GM19395 (cell line): ENCODE measurements around the gene TRAPPC13.
"Not testable (repeated sequence)": the region's sequence is repeated elsewhere in the genome, so short reads cannot be mapped to it uniquely, and the experiment has no call there.

Source experiments
- ATAC-seq: cut with Tn5 transposase; IDR thresholded peaks from one replicate; pipeline ENCODE4 v1.9.1; 2021; ENCODE audit warnings: mild to moderate bottlenecking, moderate library complexity; ENCODE audit not compliant: unreplicated experiment

Gene TRAPPC13

DNA sequence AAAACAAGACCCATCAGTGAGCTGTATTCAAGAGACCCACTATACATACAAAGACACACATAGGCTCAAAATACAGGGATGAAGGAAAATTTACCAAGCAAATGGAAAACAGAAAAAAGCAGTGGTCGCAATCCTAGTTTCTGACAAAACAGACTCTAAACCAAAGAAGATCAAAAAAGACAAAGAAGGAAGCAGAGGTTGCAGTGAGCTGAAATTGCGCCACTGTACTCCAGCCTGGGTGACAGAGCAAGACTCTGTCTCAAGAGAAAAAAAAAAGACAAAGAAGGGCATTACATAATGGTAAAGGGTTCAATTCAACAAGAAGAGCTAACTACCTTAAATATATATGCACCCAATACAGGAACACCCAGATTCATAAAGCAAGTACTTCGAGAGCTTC lies 51.2 kb downstream of the TRAPPC13 start:
- ATAC-seq, result not testable (repeated sequence)

DNA sequence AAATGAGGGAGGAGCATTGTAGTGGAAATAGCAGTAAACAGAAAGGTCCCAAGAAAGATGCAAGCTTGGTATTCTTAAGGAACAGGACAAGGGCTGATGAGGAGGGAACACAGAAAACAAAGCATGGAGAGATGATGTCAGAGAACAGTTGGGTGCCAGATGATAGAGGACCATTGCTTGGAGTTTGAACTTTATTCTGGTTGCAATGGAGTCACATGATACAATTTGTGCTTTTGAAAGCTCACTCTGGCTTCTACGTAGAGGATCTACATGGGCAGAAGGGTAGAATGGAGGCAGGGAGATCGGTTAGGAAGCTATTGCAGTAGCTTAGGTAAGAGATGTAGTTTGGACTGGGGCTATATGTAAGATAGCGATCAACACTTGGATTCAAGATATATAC lies 57.3 kb downstream of the TRAPPC13 start:
- ATAC-seq, result no peak

DNA sequence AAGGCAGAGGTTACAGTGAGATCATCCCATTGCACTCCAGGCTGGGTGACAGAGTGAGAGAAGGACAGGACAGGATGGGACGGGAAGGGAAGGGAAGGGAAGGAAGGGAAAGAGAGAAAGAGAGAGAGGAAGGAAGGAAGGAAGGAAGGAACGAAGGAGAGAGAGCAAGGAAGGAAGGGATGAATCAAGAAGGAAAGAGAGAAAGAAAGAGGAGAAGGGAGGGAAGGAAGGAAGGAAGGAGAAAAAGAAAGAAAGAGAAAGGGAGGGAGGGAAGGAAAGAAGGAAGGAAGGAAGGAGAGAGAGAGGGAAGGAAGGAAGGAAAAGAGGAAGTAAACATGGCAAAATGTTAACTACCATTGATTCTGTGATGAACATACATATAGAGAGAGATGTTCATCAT lies 68.3 kb downstream of the TRAPPC13 start:
- no peak for ATAC-seq

DNA sequence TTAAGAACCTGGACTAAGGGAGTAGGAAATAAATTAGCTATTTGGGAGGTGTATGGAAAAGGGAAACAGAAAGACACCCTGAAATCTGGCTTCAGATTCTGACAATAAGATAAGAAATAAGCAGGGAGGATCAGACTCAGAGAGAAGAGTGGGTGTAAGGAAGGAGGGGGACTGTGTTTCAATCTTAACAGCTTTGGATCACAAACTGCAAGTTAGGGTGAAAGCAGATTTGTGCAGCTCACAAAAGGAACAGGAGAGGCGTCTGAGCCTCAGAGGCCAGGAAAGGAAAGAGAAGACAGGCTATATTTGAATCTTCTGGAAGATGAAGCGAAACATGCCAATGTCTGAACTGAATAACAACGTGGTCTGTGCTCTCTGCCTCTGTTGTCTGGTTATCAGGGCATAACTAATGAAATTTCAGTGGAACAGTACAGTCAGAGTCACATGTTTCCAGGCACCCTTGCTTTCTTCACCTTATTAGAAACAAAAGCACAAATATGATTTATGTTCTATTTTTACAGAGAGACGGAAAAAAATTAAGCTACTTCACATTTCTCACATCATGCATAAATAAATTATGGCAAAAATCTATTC lies 70.4 kb downstream of the TRAPPC13 start:
- ATAC-seq, result no peak

DNA sequence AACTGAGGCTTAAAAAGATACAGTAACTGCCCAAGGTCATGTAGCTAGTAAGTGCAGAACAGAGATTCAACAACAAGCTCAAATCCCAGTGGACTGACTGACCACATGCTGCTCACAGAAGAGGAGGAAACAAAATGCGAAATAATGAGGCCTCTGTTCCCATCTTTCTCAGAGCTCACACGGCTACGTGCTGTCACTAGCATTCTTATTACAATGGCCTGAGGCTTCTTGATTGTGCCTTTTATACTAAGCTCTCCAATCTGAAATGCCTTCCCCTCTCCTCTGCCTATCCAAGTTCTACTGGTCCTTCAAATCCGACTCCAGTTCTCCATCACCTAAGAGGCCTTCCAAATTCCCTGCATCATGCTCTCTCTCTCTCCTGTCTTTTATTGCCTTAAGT lies 71.1 kb downstream of the TRAPPC13 start:
- ATAC-seq, result no peak

DNA sequence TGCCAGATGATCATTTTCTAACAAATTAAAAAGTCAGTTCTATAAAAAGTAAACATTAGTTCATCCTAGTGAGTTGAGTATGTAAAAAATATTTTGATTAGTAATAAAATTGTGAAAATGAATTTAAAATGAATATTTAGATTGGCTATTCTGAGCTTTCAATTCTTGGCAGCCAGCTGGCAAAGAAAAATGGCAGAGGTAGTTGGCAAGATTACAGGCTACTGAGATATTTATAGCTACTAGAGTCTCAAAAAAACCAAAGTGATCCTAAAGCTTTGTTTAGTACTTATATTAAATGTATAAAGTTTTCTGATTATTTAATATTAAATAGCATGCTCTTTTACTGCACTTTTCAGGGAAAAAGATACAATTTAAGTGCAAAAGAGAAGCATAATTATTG lies 72.1 kb downstream of the TRAPPC13 start:
- no peak for ATAC-seq

DNA sequence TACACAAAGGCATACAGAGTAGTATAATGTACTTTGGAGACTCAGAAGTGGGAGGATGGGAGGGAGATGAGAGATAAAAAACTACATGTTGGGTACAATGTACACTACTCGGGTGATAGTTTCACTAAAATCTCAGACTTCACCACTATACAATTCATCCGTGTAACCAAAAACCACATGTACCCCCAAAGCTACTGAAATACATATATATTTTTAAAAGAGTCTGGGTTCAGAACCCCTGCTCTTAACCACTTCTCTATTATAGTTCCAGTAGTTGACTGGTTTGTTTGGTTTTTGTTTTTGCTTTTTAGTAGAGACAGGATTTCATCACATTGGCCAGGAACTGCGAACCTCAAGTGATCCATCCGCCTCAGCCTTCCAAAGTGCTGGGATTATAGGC lies 74.5 kb downstream of the TRAPPC13 start:
- ATAC-seq, result peak; percentile 77

DNA sequence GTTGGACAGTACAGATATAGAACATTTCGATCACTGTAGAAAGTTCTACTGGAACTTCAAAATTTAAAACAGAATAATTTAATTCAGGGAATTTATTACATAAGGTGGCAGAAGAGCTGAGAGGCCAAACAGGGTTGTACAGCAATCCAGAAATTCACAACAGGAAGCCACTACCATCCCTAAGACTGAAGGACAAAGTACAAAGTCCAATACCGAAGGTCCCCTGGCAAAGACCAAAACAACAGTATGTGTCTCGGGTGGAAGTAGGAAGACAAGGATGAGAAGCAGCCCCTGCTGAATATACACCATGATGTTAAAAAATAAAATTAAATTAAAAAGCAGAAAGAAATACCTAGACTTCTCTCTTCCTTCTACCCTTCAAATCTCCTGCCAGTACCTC lies 77.2 kb downstream of the TRAPPC13 start:
- ATAC-seq, result no peak

DNA sequence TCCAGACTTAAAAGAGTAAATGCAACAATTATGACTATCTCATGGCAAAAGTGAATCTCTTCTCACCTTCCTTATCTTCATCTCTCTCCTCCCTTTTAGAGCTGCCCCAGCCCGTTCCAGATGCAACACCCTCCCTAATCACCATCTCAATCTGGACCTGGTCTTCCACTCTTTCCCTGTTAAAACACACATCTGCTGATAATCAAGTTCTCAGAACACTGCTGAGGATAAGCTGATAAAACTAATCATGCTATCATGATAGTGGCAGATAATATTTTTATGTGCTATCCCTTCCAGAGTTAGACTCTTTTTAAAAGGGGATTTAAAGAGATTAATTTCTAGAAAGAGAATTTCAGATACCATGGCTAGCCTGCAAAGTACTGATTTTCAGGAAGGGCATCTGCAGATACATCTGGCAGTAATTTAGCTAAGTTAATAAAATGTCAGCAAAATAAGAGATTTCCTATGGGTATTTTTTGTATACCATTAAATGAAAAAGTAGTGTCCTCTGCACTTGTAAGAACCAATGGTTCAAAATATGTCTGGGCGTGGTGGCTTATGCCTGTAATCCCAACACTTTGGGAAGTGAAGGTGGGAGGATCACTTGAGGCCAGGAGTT lies 79.9 kb downstream of the TRAPPC13 start:
- ATAC-seq, result no peak

DNA sequence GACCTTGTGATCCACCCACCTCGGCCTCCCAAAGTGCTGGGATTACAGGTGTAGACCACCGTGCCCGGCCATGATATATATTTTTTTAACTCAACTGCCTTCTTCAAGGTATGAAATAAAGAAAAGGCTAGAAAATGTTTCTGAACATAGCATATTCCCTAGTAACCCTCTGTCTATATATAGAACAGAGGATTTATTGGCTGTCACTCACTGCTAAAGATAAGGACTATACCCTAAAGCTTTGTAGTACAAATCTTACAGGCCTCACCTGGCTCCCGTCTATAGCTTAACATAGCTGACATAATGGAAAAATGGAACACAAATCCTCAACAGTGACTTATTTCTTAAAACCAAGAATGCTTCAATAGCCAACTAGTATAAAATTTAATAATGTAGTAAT lies 82.8 kb downstream of the TRAPPC13 start:
- ATAC-seq, result no peak

DNA sequence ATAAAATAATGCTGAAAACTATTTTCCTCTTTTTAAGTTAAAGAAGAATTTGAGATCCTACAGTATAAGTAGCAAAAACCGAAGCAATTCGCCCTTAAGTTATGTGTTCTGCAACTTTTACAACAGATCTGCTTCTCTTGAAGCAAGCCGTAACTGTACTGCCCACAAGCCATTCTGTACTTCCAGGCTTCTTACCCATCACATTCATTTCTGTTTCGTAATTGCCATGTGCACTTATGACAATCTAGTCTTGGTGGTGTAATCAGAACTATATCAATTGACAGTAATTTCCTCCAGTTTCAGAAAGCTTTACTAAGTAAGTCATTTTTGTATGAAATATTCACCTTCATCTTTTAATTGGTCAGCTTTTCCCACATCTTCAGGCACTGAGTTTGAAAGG lies 83.3 kb downstream of the TRAPPC13 start:
- ATAC-seq, result no peak
